DMS114 treated with DMSO at 0.1 percent for 48 hours (cell line): ENCODE data around the gene RNF220.

Source experiments
- DNase-seq: peaks from one replicate; lab custom pipeline; 2025; ENCODE audit not compliant: unreplicated experiment; lab: John Stamatoyannopoulos, UW

RNF220 gene

GRCh38 chr1:44405031-44405797 lies at the start of gene RNF220:
Gene RNF220 (plus strand): TSS chr1:44405255.
- peak; percentile 68 for DNase-seq

- no peak for DNase-seq
Observed at GRCh38 chr1:44355582-44356305, 49.3 kb upstream of the RNF220 start.

GRCh38 chr1:44357710-44358109 lies 47.3 kb upstream of the RNF220 start:
- DNase-seq, result no peak

- DNase-seq, result no peak
Observed at GRCh38 chr1:44359234-44359935, 45.7 kb upstream of the RNF220 start.

GRCh38 chr1:44361478-44361877 lies 43.6 kb upstream of the RNF220 start:
- no peak for DNase-seq

GRCh38 chr1:44366371-44366975 lies 38.6 kb upstream of the RNF220 start:
- DNase-seq, result no peak

GRCh38 chr1:44367944-44368343 lies 37.1 kb upstream of the RNF220 start:
- DNase-seq, result no peak

GRCh38 chr1:44368471-44369151 lies 36.4 kb upstream of the RNF220 start:
- no peak for DNase-seq

- no peak for DNase-seq
Observed at GRCh38 chr1:44371206-44371605, 33.8 kb upstream of the RNF220 start.

- DNase-seq, result no peak
Observed at GRCh38 chr1:44375547-44375946, 29.5 kb upstream of the RNF220 start.

- DNase-seq, result peak; percentile 11
Observed at GRCh38 chr1:44377925-44378784, 26.9 kb upstream of the RNF220 start.

GRCh38 chr1:44380666-44381177 lies 24.3 kb upstream of the RNF220 start:
- DNase-seq, result no peak

GRCh38 chr1:44388551-44388950 lies 16.5 kb upstream of the RNF220 start:
- DNase-seq, result no peak

- DNase-seq, result no peak
Observed at GRCh38 chr1:44389437-44389836, 15.6 kb upstream of the RNF220 start.

- no peak for DNase-seq
Observed at GRCh38 chr1:44390277-44390676, 14.8 kb upstream of the RNF220 start.

- DNase-seq, result no peak
Observed at GRCh38 chr1:44401256-44402228, 3.5 kb upstream of the RNF220 start.

GRCh38 chr1:44405798-44406736 lies 1.0 kb downstream of the RNF220 start:
- peak; percentile 46 for DNase-seq
